ENCODE data around the gene KLF5.
"Not testable (repeated sequence)": the region's sequence is repeated elsewhere in the genome, so short reads cannot be mapped to it uniquely, and the experiment has no call there.

KLF5 gene

DNA sequence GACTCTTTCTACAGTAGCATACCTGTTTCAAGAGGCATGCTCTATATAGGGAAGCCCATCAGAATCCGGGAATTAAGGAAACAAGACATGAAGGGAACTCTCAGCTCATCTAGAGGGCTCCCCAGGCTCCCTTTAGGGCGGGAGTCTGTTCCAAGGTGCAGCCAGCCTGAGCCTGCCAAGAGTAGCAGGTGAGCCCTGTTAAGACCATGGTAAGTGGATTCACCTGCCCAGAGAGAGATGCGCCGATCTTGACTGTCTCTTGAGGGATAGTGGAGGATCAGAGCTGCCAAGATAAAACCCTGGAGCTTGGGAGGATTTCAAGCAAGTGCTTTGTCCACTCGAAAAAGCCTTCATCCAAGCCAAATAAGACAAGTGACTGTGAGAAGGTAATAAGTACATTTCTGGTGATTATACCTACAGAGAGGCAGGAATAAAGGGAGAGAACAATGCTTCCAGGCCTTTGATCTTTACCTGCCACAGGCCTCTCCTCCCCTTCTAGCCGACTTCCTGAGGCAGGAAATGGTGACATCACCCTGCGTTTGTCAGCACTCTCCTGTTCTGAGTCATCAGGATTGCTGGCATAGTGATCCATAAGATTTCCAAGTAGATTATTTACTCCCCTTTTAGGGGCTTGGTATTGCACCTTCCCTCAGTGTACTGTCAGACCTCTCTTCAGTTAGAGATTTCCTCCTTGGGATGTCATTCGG lies 31.5 kb downstream of the KLF5 start:
- no peak for DNase-seq

DNA sequence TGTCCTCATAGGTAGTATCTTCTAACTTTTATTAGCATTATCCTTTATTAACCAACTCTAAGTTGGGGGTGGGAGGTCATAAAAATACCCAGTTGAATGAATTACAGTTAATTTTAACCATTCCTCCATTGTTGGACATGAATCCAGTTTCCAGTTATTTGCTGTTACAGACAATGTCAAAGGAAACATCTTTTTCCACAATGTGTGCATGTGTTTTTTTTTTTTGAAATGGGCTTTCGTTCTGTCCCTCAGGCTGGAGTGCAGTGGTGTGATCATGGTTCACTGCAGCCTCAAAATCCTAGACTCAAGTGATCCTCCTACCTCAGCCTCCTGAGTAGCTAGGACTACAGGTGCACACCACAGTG lies 32.0 kb downstream of the KLF5 start:
- no peak for DNase-seq

DNA sequence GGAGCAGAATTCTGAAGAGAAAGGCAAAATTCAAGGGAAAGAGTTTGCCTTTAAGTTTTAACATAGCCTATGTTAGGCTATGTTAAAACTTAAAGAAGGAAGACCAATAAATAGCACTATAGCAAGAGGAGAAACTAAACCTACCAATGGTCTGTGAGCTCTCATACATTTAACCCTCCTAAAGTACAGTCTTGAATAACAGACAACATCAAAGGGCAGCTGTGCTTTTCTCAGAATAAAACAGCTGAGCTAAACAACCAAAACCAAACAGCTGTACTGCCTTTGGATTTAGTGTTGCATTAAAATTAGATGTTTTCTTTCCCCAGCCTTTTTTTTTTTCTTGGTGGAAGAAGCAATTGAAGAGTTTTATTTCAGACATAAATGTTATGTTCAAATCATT lies 34.0 kb downstream of the KLF5 start:
- no peak for DNase-seq

DNA sequence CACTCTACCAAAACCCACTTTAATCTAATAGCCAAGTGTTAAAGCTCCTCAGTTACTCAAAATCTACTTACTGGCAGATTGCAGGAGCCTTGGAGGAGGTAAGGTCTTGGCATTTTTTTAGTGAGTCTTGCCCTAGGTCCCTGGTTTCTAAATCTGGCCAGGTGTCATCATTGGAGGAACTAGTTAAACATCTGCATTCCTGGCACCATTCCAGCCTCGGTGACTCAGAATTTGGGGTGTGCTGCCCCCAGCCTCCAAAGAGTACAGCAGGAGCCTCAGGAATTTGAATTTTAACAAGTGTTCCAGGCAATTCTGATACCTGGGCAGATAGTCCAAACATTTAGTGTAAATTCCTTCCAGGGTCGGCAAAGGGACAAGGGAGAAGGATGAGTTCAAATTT lies 37.4 kb downstream of the KLF5 start:
- no peak for DNase-seq

DNA sequence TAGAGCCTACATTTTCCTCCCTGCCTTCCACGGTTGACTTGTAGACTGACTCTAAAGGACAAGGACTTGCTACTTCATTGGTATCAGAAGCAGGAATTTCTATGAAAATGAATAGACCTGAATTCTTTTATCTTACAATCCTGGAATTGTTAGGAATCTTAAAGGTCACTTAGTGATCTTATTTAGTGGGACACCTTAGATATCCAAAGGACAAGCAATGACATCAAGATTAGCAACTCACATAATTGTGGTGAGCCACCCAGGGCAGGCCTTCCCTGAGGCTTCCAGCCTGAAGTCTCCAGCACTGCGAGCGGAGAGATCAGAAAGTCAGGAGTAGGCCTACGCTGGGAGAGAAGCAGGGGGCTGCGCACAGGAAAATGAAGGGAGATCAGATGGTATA lies 37.8 kb downstream of the KLF5 start:
- no peak for DNase-seq

DNA sequence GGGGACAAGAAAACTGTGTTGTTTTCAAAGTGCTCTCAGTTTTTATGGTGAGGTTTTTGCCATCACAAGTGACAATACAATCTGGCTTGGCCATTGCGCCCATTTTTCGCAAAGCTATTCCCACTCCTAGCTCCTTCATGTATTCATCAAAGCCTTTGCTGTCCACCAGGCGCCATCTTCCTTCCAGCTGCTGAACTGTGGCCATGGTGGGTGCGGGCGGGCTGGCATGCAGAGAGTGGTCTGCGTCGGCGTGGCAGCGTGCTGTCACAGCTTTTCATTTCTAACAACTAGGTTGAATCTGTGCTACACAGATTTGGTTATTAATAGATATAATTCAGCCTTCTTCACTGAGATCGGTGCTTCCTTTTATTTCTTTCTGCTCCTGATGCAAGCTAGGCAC lies 42.0 kb downstream of the KLF5 start:
- DNase-seq = not testable (repeated sequence)

DNA sequence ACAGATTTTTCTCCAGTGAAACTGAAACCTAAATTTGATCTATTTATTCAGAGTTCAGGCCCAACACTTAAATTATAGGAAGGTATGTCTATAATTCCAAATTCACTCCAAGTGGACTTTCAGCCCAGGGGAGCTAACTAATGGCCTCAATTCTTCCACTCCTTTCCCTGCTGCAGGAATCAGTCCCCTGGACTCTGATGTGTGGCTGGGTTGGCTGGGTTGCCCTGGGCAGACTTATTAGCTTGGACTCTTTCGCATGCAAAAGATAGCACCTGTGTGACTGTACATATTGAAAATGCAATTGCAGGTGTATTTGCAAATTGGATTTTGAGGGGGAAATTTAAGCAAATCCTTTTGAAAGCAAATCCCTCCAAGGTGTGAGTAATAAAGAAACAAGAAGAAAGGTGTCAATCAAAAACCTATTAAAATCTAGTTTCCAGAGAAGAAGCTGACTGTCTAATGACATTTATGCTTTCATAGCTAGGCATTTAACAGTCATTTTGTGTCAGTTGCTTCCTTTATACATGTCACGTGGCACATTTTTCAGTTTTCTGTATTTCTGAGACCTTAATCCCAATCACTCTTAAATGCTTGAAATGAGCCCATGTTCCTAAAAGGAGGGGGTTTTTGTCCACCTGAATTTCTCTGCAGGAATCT lies 42.7 kb downstream of the KLF5 start:
- no peak for DNase-seq

DNA sequence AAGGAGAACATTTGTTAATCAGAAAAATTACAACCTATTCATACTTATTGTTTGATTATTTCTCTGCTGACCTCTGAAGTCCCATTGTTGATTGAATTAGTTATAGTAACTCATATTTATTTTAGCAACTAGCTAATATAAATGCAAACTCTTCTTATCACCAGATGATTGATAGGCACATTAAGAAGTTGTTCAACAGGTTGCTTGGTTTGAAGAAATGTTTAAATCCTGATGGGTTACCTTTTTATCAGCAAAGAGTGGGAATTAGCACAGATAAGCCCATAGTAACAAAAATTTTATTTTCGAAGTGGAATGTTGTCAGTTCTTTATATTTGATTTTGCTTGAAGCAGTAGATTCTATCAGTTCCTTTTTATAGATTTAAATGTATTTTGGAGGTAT lies 44.4 kb downstream of the KLF5 start:
- DNase-seq = no peak

DNA sequence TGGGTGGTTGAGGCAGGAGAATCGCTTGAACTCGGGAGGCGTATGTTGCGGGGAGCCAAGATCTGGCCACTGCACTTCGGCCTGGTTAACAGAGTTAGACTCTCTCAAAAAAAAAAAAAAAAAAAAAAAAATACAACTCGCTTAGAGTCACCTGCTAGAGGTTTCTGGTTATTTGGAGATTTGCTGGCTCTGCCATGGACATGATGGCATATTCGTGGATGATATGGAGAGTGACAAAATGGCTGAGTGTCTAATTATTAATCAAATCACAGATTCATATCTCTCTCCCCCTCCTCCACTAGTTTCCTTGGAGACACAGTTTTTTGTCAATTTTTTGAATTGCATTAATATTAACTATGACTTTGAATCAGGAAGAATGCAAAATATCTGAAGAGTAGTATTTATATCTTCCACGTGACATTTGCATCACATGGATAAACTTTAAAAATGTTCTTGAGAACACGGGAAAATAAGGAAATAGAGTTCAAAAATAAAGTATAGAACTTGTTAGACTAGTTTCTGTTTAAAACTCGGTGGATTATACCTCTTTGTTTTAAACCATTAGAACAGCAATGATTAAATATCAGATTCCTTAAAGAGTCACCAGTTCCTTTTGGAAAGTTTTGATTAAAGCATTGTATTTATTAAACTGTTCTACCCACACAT lies 47.8 kb downstream of the KLF5 start:
- DNase-seq = no peak

DNA sequence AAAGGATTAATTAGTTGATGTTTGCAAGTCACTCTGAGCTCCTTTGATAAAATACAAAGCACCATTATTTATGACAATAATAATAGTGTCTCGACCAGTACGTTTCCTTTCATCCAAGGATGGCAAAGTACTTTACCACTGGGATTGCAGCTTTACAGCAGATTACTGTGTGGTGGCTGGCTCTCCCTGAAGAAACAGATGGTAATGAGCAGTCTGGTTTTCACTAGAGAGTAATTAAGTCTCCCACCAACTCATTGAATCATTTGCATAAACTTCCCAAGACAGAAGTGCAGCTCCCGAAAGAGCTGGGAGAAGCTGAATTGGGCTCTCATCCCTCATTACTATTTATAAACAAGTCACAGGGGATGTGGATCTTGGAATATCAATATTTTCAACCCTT lies 48.7 kb downstream of the KLF5 start:
- DNase-seq = no peak

DNA sequence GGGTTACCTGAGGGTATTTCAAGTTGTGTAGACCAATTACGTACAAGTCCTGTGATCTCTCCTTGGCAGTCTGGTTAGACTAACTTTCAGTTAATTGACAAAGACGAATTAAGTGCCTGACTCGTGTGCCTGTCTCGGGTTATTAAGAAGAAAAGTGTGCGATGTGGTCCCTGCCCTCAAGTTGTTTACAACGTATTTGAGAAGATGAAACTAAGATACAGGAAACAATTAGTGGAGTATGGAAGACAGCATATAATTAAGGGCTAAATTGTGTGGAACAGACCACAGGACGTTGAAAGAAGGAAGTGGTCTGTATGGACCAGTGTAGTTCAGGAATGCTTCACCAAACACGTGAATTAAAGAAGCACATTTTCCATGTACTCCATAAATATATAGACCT lies 49.2 kb downstream of the KLF5 start:
- no peak for DNase-seq

DNA sequence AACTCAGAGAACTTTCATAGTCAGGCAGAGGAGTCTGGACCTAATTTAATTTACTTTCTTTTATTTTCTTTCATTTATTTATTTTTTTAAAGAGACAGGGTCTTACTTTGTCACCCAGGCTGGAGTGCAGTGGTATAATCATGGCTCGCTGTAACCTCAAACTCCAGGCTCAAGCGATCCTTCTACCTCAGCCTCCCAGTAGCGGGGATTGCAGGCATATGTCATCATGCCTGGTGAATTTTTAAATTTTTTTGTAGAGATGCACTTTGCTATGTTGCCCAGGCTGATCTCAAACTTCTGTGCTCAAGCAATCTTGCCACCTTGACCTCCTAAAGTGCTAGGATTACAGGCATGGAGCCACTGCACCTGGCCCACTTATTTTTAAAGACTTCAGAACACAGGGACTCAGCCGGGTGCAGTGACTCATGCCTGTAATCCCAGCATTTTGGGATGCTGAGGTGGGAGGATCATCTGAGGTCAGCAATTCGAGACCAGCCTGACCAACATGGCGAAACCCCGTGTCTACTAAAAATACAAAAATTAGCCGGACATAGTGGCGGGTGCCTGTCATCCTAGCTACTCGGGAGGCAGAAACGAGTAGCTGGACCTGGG lies 50.6 kb downstream of the KLF5 start:
- no peak for DNase-seq

DNA sequence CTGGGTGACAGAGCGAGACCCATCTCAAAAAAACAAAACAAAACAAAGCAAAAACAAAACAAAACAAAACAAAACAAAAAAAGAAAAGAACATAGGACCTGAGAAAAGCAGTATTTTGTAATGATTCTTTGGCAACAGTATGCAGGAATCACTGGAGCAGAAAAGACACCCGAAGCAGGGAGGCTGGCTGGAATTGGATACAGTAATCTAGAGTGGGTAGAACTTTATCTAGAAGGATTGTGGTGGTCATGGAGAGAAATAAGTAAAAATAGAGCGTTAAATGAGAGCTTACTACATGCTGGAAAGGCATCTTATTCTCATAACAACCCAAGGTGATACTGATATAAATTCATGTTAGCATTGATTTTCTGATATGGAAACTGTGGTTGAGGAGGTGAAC lies 51.2 kb downstream of the KLF5 start:
- DNase-seq = no peak

DNA sequence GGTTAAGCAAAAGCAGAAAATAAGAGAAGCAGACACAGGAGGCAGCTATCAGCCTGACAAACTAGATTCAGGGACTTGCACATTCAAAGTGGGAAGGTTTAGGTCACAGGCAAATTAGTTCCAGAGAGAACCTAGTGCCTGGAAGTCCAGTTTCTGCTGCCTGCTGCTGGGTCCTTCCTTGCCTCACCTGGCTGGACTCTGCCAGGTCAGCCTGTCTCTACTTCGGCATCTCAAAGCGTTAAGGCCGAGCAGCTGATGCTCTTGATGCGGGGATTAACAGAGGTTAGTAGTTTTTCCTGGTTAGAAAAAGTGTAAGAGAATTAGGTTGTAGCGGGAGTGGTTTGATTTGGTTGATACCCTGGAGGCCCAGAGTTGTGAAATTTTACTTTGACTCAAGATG lies 52.0 kb downstream of the KLF5 start:
- no peak for DNase-seq

DNA sequence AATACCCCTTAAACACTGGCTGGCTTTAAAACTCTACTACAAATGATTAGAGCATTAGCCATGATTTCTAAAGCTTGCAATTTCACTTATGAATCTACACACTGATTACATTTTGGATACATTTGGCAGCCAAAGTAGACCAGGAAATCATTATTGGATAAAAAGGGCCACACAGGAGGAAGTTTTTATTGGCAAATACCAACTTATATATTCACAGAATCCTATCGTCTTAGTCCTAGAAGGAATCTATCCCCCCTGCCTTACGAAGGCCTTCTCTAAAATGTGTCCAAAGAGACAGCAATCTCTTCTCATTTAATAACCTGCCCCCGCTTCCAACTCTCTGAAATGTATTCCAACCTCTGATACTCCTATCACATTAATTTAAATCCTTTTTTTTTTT lies 52.5 kb downstream of the KLF5 start:
- DNase-seq = no peak

DNA sequence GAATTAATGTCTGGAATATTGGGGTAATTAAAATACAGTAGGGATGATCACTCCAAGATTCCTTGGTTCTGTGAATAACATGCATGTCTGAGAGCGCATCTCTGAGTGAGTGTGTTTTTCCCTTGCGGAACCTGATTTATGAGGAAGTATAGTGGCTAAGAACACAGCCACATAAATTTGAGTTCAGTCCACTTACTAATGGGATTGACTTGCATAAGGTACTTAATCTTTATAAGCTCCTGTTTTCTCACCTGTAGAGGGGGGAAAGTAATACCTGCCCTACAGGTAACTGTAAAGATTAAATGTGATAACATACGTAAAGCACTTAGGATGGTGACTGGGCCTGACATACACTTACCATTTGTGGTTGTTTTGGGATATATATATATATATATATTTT lies 60.8 kb downstream of the KLF5 start:
- DNase-seq = no peak

All from stimulated activated naive CD4-positive, alpha-beta T cell treated with Interleukin-2 at 50 U/mL for 16 hours (primary cell).